ENCODE data around the gene CTDSP1.

The CTDSP1 gene

GRCh38 chr2:218383892-218384519 lies 15.7 kb upstream of the CTDSP1 start:
- DNase-seq (ENCODE audit: low read depth), result peak; percentile 42

GRCh38 chr2:218384975-218385374 lies 14.7 kb upstream of the CTDSP1 start:
- DNase-seq (ENCODE audit: low read depth), result no peak

DNA sequence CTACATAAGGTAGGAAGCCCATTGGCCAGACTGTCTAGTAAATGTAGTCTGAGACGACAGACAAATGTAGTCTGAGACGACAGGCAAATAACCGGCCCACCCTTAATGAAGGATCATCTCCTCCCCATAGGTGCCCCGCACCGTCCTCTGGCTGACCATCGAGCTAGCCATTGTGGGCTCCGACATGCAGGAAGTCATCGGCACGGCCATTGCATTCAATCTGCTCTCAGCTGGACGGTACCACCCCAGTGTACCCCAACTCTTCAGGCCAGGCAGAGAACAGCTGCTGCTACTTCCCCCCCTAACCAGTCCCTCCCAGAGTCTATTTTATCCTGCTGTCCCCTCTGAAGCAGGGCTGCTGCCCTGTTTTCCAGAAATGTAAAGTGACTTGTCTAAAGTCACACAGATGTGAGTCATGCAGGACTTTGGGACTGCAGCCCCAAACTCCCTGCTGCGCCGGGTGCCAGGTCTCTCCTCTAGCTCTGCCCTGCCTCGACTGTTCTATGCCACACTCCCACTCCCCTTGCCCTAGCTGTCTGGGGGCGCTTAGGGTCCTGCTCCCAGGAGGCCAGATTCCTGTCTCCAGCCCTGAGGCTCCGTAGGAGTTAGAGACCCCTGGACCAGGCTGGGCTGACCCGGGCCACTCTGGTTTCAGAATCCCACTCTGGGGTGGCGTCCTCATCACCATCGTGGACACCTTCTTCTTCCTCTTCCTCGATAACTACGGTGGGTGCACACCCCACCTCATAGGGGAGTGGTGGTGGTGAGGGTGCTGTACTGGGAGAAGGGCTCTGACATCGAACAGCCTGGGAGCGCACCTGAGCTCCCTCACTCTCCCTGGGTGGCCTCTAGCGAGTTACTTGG lies 12.9 kb upstream of the CTDSP1 start:
- DNase-seq (ENCODE audit: low read depth), result no peak

DNA sequence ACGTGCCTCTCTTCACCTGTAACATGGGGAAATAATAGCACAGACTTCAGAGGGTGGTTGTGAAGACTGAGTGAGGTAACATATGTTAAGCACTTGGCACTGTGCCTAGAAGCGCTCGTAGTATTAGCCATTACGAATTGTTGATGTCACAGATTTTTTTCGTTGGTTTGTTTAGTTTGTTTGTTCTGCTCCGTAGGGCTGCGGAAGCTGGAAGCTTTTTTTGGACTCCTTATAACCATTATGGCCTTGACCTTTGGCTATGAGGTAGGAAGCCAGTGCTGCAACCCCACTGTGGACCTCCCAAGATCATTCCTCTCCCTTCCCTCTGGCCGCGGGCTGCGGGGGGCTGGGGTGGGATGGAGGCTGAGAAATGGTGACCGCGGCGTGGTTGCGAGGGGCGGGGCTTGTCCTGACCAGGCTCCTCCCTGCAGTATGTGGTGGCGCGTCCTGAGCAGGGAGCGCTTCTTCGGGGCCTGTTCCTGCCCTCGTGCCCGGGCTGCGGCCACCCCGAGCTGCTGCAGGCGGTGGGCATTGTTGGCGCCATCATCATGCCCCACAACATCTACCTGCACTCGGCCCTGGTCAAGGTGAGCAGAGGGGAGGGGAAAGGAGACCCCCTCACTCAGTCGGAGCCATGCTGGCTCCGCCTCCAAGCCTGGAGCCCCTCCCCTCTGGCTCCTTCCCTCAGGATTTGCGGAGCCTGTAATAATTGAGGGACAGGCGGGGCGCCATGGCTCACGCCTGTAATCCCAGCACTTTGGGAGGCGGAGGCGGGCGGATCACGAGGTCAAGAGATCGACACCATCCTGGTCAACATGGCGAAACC lies 12.1 kb upstream of the CTDSP1 start:
- DNase-seq (ENCODE audit: low read depth), result peak; percentile 43

DNA sequence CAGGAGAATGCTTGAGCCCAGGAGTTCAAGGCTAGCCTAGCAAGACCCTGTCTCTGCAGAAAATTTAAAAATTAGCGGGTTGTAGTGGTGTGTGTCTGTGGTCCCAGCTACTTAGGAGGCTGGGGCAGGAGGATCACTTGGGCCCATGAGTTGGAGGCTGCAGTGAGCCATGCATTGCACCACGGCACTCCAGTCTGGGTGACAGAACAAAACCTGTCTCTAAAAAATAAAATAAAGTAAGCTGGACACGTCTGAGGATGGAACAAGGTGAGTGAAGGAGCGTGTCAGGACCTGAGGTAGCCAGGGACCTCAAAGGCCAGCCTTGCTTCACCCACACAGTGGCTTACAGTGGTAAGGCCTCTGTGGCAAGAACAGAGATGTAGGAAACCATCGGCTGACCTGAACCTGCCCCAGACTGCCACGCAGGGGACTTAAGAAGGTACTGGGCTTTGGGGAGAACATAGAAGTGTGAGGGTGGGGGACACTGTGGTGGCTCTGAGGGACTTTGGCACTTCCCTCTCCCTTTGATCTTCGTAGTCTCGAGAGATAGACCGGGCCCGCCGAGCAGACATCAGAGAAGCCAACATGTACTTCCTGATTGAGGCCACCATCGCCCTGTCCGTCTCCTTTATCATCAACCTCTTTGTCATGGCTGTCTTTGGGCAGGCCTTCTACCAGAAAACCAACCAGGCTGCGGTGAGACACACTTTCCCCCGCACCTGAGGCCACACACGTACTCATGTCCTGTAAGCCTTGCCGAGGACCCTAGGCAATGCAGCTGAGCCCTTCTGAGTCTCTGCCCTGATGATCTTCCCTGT lies 10.1 kb upstream of the CTDSP1 start:
- no peak for DNase-seq (ENCODE audit: low read depth)

- DNase-seq (ENCODE audit: low read depth), result no peak
These were observed 8.5 kb upstream of the CTDSP1 start for GRCh38 chr2:218391202-218391601.

DNA sequence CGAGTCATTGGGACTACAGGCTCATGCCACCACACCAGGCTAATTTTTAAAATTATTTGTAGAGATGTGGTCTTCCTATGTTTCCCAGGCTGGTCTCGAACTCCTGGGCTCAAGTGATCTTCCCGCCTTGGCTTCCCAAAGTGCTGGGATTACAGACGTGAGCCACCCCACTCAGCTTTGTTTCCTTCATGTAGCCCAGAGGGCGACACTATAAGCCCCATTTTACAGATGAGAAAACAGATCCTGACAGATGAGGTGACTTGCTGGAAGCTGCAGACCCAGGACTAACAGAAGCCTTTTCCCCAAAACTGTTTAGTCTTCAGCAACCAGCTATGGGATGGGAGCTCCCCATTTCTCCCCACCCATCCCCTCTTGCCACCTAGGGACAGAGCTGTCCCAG lies 7.2 kb upstream of the CTDSP1 start:
- no peak for DNase-seq (ENCODE audit: low read depth)

DNA sequence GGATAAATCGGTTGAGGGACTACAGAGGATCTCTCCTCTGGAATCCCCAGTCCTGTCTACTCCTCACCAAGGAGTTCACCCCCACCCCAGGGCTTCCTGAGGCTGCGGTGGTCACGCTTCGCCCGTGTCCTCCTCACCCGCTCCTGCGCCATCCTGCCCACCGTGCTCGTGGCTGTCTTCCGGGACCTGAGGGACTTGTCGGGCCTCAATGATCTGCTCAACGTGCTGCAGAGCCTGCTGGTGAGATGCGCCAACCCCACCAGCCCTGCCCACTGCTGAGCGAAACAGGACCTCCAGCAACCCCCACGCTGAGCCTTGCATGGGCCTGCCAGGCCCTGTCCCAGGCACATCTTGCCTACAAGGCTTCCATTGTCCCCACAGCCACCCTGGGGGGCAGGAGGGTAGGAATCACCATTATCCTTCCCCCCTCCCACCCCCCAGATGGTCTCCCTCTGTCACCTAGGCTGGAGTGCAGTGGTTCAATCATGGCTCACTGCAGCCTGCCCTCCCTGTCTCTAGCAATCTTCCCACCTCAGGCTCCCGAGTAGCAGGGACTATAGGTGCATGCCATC lies 6.7 kb upstream of the CTDSP1 start:
- DNase-seq (ENCODE audit: low read depth), result no peak

- no peak for DNase-seq (ENCODE audit: low read depth)
These were observed 5.8 kb upstream of the CTDSP1 start for GRCh38 chr2:218393750-218394290.

DNA sequence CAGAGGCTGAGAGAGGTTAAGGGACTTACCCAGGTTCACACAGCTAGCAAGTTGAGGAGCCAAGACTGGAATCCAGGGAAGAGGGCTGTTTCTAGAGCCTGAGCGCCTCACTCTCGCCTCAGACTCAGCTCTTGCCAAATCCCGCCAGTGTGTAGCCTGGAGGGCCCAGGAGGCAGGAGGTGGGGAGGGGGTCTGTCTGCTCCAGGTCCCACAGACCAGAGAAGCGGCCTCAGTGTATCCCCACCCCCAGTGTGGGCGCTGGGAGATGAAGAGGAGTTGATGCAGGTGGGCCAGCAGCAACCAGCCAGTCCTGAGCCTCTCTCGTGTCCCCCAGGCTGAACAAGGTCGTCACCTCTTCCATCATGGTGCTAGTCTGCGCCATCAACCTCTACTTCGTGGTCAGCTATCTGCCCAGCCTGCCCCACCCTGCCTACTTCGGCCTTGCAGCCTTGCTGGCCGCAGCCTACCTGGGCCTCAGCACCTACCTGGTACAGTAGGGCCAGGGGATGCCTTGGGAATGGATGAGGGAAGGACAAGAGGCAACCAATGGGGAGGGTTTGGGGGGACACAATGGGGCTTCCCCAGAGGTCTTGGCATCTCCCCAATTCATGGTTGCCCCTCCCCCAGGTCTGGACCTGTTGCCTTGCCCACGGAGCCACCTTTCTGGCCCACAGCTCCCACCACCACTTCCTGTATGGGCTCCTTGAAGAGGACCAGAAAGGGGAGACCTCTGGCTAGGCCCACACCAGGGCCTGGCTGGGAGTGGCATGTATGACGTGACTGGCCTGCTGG lies 5.2 kb upstream of the CTDSP1 start:
- DNase-seq (ENCODE audit: low read depth), result no peak

GRCh38 chr2:218395090-218395444 lies 4.6 kb upstream of the CTDSP1 start:
- no peak for DNase-seq (ENCODE audit: low read depth)

DNA sequence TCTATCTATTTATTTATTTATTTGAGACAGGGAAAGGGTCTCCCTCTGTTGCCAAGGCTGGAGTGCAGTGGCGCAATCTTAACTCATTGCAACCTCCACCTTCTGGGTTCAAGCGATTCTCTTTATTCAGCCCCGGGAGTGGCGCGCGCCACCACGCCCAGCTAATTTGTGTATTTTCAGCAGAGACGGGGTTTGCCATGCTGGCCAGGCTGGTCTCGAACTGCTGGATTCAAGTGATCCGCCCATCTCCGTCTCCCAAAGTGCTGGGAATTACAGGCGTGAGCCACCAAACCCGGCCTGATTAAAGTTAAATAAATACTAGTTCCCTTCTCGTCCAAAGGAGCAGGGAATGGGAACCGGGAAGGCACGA lies 4.2 kb upstream of the CTDSP1 start:
- DNase-seq (ENCODE audit: low read depth), result no peak

GRCh38 chr2:218395826-218396687 lies 3.6 kb upstream of the CTDSP1 start:
- DNase-seq (ENCODE audit: low read depth), result peak; percentile 96

- peak; percentile 63 for DNase-seq (ENCODE audit: low read depth)
These were observed 2.8 kb upstream of the CTDSP1 start for GRCh38 chr2:218396688-218397462.

- DNase-seq (ENCODE audit: low read depth), result no peak
These were observed 2.2 kb upstream of the CTDSP1 start for GRCh38 chr2:218397463-218397819.

- peak; percentile 85 for DNase-seq (ENCODE audit: low read depth)
These were observed 1.7 kb upstream of the CTDSP1 start for GRCh38 chr2:218397820-218398436.

DNA sequence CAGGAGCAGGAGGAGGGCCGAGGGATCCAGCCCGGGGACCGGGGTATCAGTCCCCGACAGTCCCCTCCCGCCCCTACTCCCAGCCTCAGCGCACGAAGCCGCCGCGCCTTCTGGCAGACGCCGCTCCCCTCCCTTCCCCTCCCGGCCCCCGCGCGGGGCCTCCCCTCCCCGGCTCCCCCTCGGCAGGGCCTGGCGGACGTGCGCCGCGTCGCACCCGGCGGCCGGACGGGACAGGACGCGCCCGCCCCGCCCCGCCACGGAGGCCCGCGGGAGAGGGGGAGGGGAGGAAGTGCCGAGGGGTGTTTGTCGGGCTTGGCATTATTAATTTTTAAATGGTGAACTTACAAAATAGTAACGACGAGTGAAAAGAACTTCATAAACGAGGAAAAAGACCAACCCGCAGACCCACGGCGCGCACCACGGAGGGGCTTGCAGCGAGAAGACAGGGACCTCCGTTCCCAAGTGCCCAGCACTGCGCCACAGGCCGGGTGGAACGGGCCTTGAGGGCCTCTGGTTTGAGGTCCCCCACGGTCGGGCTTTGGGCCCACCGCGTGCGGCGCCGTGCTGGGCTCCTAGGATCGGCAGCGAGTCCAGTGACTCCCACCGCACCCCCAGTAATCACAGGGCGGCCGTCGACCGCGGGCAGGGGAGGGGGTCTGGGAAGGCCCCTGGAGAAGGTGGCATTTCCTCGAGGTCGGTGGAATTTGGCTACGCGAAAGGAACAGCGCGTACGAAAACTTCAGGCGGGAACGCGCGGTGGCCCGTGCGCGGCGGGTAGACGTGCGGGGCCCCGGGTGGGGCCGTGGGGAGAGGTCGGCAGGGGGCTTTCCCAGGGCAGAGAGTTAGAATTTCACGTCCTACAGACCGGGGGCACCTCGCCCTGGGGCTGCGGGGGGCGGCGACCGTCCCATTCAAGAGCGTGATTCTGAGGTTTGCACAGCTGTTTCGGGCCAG lies 954 bp upstream of the CTDSP1 start:
- peak; percentile 74 for DNase-seq (ENCODE audit: low read depth)
